Upper lobe of left lung (tissue), 6 donors: ENCODE results near the gene FXYD1. TPM values are rescaled to one million over a fixed set of nuclear protein-coding genes. Genes with fewer than 3 reads are reported as not detected.

Source experiments
- ATAC-seq, 2 donors: fragments of 200-7000 bp; cut with Tn5 transposase; one replicate each; pipeline ENCODE4 v1.9.1; 2022; ENCODE audit warnings: mild to moderate bottlenecking in 2 of 2, moderate library complexity in 2 of 2; ENCODE audit not compliant: low FRiP score in 2 of 2
- DNase-seq, 2 donors: peaks; one replicate each; pipeline ENCODE4 v3.0.0-alpha.2; 2019 to 2020
- H3K27ac ChIP-seq, 4 donors: fragments of 200-600 bp; sonication (generic); one replicate each; pipeline ENCODE4 v1.5.1; 2016 to 2019
- H3K27me3 ChIP-seq, 4 donors: fragments of 200-600 bp; sonication (generic); one replicate each; pipeline ENCODE4 v1.5.1; 2017 to 2019
- H3K36me3 ChIP-seq, 4 donors: fragments of 200-600 bp; sonication (generic); one replicate each; pipeline ENCODE4 v1.5.1; 2016 to 2019
- H3K4me1 ChIP-seq, 4 donors: fragments of 200-600 bp; sonication (generic); one replicate each; pipeline ENCODE4 v1.5.1; 2018 to 2019
- H3K4me3 ChIP-seq, 4 donors: fragments of 200-600 bp; sonication (generic); one replicate each; pipeline ENCODE4 v1.5.1; 2017 to 2019; ENCODE audit warnings: mild to moderate bottlenecking in 2 of 4, moderate library complexity in 1 of 4
- H3K9me3 ChIP-seq, 4 donors: fragments of 200-600 bp; sonication (generic); one replicate each; pipeline ENCODE4 v1.5.1; 2018 to 2019
- CTCF ChIP-seq, 6 experiments: fragments of 450-650 bp in 4 of 6; fragments of 200-600 bp in 2 of 6; sonication (generic) in 2 of 6; IDR thresholded peaks; one replicate each; pipeline ENCODE4 v1.5.1; 2016 to 2019; ENCODE audit warnings: antibody characterized with exemption in 6 of 6
- EP300 ChIP-seq, 4 donors: sonication (generic); formaldehyde crosslinking; IDR thresholded peaks; one replicate each; pipeline ENCODE4 v1.5.1; 2017; ENCODE audit warnings: antibody characterized with exemption in 4 of 4, control low read depth in 2 of 4
- POLR2A ChIP-seq, 4 donors: fragments of 450-650 bp; IDR thresholded peaks; one replicate each; pipeline ENCODE4 v1.5.1; 2016 to 2017; ENCODE audit warnings: antibody characterized with exemption in 4 of 4, mild to moderate bottlenecking in 2 of 4
- POLR2AphosphoS5 ChIP-seq, 2 donors: sonication (generic); formaldehyde crosslinking; IDR thresholded peaks; one replicate each; pipeline ENCODE4 v1.5.1; 2017; ENCODE audit warnings: antibody characterized with exemption in 2 of 2
- WGBS, 2 donors: methylation state at CpG; one replicate each; pipeline ENCODE4 v1.1.5; 2017 to 2018; 5-methylcytosine and 5-hydroxymethylcytosine counted together
- total RNA-seq, 6 donors: library from RNA; depleted of rRNA in 4 of 6; stranded (reverse); fragments of >200 nt in 4 of 6; gene quantifications; one replicate each; pipeline versions ENCODE4 v1.1.0 to v1.2.1, GENCODE V29; 2016 to 2021
- donor health status: DM: no; HTN: no; CAD: no; lungs with moderate emphysema.
- donor health status: DM: no; HTN: yes; CAD: no; lungs with severe emphysema.

Gene FXYD1
- total RNA-seq, 6 donors from 2014 or later: 3.8 to 64.9 (median 25.2) TPM

- Histone ChIP-seq H3K4me1 (peaks cover 19 to 61% (median 38%) of the 10 kb centered on the region in 4 donors), H3K27ac (peak overlapping the region; percentile 44 to 87 (median 76)), H3K27me3 (no peaks in the 10 kb centered on the region), H3K36me3 (peaks cover 0 to 4% (median 0%) of the 10 kb centered on the region in 4 donors), H3K9me3 (no peaks in the 10 kb centered on the region), H3K4me3 (peak overlapping the region in 2 of 4 donors; percentile 35 to 52)
- no peak for ATAC-seq
- DNase-seq: no peak
- 74 to 75% methylated on average over 9 of the region's 9 CpGs for WGBS, 2 donors
- TF ChIP-seq EP300 (IDR thresholded peaks at IDR 0.05) (no peak), POLR2AphosphoS5 (IDR thresholded peaks at IDR 0.05) (no peak), CTCF (IDR thresholded peaks at IDR 0.05) (no peak), POLR2A (IDR thresholded peaks at IDR 0.05) (no peak)
Measured at GRCh38 chr19:35119578-35120155, 19.0 kb upstream of the FXYD1 start.

- H3K27ac ChIP-seq: peak overlapping the region in 2 of 4 donors; percentile 41 to 45
- WGBS, 2 donors: 56 to 58% methylated on average over 5 to 7 of the region's 7 CpGs
Measured at GRCh38 chr19:35120492-35120891, 18.1 kb upstream of the FXYD1 start.

GRCh38 chr19:35120898-35121297, 17.7 kb upstream of the FXYD1 start:
- WGBS, 2 donors: 61 to 73% methylated on average over 4 to 7 of the region's 7 CpGs
- Histone ChIP-seq H3K27me3 (no peaks in the 10 kb centered on the region), H3K27ac (peak overlapping the region in 2 of 4 donors; percentile 41 to 45), H3K4me3 (no peak overlapping the region), H3K36me3 (peaks cover 0 to 4% (median 0%) of the 10 kb centered on the region in 4 donors), H3K9me3 (no peaks in the 10 kb centered on the region), H3K4me1 (peaks cover 19 to 58% (median 34%) of the 10 kb centered on the region in 4 donors)
- TF ChIP-seq EP300 (IDR thresholded peaks at IDR 0.05) (no peak), CTCF (IDR thresholded peaks at IDR 0.05) (no peak), POLR2AphosphoS5 (IDR thresholded peaks at IDR 0.05) (no peak), POLR2A (IDR thresholded peaks at IDR 0.05) (no peak)
- ATAC-seq: peak in 1 of 2 donors; percentile 60
- no peak for DNase-seq

More at GRCh38 chr19:35120492-35120891, 18.1 kb upstream of the FXYD1 start:
- Histone ChIP-seq H3K36me3 (peaks cover 0 to 4% (median 0%) of the 10 kb centered on the region in 4 donors), H3K4me3 (no peak overlapping the region), H3K27me3 (no peaks in the 10 kb centered on the region), H3K4me1 (peaks cover 19 to 58% (median 36%) of the 10 kb centered on the region in 4 donors), H3K9me3 (no peaks in the 10 kb centered on the region)
- DNase-seq (no peak), ATAC-seq (peak in 1 of 2 donors; percentile 67)
- TF ChIP-seq CTCF (IDR thresholded peaks at IDR 0.05): no peak
- TF ChIP-seq EP300 (IDR thresholded peaks at IDR 0.05): no peak
- no peak for TF ChIP-seq POLR2AphosphoS5 (IDR thresholded peaks at IDR 0.05)
- no peak for TF ChIP-seq POLR2A (IDR thresholded peaks at IDR 0.05)

- WGBS, 2 donors: 86 to 88% methylated on average over 19 of the region's 19 CpGs
- ATAC-seq (no peak), DNase-seq (peak in 1 of 2 donors; percentile 58)
- Histone ChIP-seq H3K27ac (peak overlapping the region; percentile 45 to 90 (median 73)), H3K4me1 (peaks cover 19 to 51% (median 33%) of the 10 kb centered on the region in 4 donors), H3K9me3 (no peaks in the 10 kb centered on the region), H3K27me3 (no peaks in the 10 kb centered on the region), H3K36me3 (peaks cover 0 to 4% (median 0%) of the 10 kb centered on the region in 4 donors), H3K4me3 (no peak overlapping the region)
- no peak for TF ChIP-seq EP300 (IDR thresholded peaks at IDR 0.05)
- TF ChIP-seq CTCF (IDR thresholded peaks at IDR 0.05): no peak
- TF ChIP-seq POLR2A (IDR thresholded peaks at IDR 0.05): no peak
- TF ChIP-seq POLR2AphosphoS5 (IDR thresholded peaks at IDR 0.05): no peak
Measured at GRCh38 chr19:35122687-35123551, 15.7 kb upstream of the FXYD1 start.
